Measurements from ENCODE around the gene MAPKAPK2. TPM values are rescaled to one million over a fixed set of nuclear protein-coding genes. Genes with fewer than 3 reads are reported as not detected.

MAPKAPK2 gene
- total RNA-seq, 8 experiments from 2014 or later = 29.4 to 120 (median 43.5) TPM

- 83 to 100% (median 88%) methylated on average over 1 to 14 of the region's 14 CpGs; no CpG with 5 or more reads in 4 of the 10 experiments for WGBS, 10 experiments
- H3K27ac ChIP-seq = no peak overlapping the region
- peak in 1 of 8 experiments; percentile 9 for ATAC-seq (replicated peaks in 6 of 8)
- in situ Hi-C loops (cut with MboI; ENCODE audit: low pct_unique_long_range_greater_than_20kb in 2 of 9, low sequenced_read_pairs in 9 of 9, unreplicated experiment in 9 of 9) = loop anchor here in 2 of 9 experiments (25.0 kb wide), 1 partner anchor 175 kb away; the partner anchor contains the start of gene FCMR (in 2 of the 2)
- no peaks in the 10 kb centered on the region for H3K4me1 ChIP-seq (replicated peaks in 1 of 2)
- no peak overlapping the region for H3K4me3 ChIP-seq
These were observed 52.4 kb downstream of the MAPKAPK2 start for GRCh38 chr1:206736878-206737728.

- no peak overlapping the region for H3K4me3 ChIP-seq
- WGBS, 10 experiments = 40 to 90% (median 63%) methylated on average over 1 to 3 of the region's 3 CpGs; no CpG with 5 or more reads in 4 of the 10 experiments
- H3K4me1 ChIP-seq (replicated peaks in 1 of 2) = no peaks in the 10 kb centered on the region
- H3K27ac ChIP-seq = no peak overlapping the region
- in situ Hi-C loops (cut with MboI; ENCODE audit: low pct_unique_long_range_greater_than_20kb in 2 of 9, low sequenced_read_pairs in 9 of 9, unreplicated experiment in 9 of 9) = loop anchor here in 2 of 9 experiments (25.0 kb wide), 1 partner anchor 175 kb away; the partner anchor contains the start of gene FCMR (in 2 of the 2)
- peak in 1 of 8 experiments; percentile 4 for ATAC-seq (replicated peaks in 6 of 8)
These were observed 53.1 kb downstream of the MAPKAPK2 start for GRCh38 chr1:206737729-206738201.

- in situ Hi-C loops (cut with MboI; ENCODE audit: low pct_unique_long_range_greater_than_20kb in 2 of 9, low sequenced_read_pairs in 9 of 9, unreplicated experiment in 9 of 9) = loop anchor here in 2 of 9 experiments (25.0 kb wide), 1 partner anchor 174 kb away; the partner anchor contains the start of gene FCMR (in 2 of the 2)
- WGBS, 10 experiments = 28 to 100% (median 80%) methylated on average over 1 to 3 of the region's 3 CpGs; no CpG with 5 or more reads in 1 of the 10 experiments
- peak in 3 of 8 experiments; percentile 48 to 69 (median 54) for ATAC-seq (replicated peaks in 6 of 8)
- no peak overlapping the region for H3K27ac ChIP-seq
- H3K4me1 ChIP-seq (replicated peaks in 1 of 2) = no peaks in the 10 kb centered on the region
- H3K4me3 ChIP-seq = no peak overlapping the region
These were observed 54.0 kb downstream of the MAPKAPK2 start for GRCh38 chr1:206738370-206739366.

DNA sequence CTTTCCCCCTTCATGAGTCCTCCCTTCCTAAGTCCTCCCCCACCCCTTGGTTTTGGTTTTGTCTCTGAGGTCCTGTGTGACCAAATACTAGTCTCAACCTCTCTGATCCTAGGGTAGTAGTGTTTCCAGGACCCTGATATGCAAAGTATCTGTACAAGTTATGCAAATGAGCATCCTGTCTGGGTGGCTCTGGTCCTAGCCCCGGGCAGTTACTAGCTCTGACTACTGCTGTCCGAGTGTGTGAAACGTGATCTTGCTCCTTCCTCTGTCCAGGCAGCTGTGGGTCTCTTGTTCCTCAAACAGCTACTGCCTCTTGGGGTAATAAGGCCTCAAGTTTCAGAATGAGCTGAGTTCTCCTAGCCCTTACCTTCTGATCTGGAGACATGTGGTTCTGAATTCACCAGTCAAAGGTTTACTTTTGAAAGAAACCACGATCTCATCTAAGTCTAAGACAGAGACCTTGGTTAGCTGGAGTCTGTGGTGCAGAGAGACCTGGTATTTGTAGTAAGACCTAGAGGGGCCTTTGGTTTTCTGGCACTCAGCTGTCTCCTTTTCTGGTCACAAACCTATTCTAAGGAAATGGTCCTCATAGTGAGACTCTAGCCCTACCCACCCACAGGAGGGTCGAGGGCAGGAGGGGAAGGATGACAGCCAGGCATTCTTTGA lies 54.8 kb downstream of the MAPKAPK2 start:
- peak in 3 of 8 experiments; percentile 86 to 90 (median 88) for ATAC-seq (replicated peaks in 6 of 8)
- 0 to 89% (median 45%) methylated on average over 2 to 5 of the region's 5 CpGs; no CpG with 5 or more reads in 3 of the 10 experiments for WGBS, 10 experiments
- in situ Hi-C loops (cut with MboI; ENCODE audit: low pct_unique_long_range_greater_than_20kb in 2 of 9, low sequenced_read_pairs in 9 of 9, unreplicated experiment in 9 of 9) = loop anchor here in 2 of 9 experiments (25.0 kb wide), 1 partner anchor 173 kb away; the partner anchor contains the start of gene FCMR (in 2 of the 2)
- H3K4me1 ChIP-seq (replicated peaks in 1 of 2) = no peaks in the 10 kb centered on the region
- no peak overlapping the region for H3K4me3 ChIP-seq
- H3K27ac ChIP-seq = no peak overlapping the region

DNA sequence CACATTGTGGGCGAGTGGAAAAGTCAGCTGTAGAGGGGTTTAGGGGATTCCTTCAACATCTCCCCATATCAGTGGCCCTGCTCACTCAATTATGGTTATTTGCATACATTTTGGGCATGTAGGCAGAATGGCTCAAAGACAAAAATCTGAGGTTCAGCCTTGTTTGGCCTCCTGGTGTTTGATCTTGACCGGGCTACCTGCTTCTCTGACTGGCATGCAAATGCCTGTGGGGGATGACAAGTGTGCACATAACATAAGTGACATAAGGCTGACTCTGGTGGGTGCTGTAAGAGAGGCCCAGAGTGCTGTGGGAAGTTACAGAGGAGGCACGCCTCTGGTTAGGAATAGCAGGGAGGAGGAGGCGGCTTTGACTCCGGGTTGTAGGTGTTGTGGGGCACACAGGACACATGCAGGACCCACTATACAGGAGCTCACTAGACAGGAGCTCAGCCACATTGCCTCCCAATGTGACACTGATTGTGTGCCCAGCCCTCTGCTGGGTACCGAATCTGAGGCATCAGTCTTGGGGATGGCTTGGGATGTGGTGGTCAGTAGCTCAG lies 56.5 kb downstream of the MAPKAPK2 start:
- H3K4me1 ChIP-seq (replicated peaks in 1 of 2) = no peaks in the 10 kb centered on the region
- in situ Hi-C loops (cut with MboI; ENCODE audit: low pct_unique_long_range_greater_than_20kb in 2 of 9, low sequenced_read_pairs in 9 of 9, unreplicated experiment in 9 of 9) = loop anchor here in 2 of 9 experiments (25.0 kb wide), 1 partner anchor 171 kb away; the partner anchor contains the start of gene FCMR (in 2 of the 2)

DNA sequence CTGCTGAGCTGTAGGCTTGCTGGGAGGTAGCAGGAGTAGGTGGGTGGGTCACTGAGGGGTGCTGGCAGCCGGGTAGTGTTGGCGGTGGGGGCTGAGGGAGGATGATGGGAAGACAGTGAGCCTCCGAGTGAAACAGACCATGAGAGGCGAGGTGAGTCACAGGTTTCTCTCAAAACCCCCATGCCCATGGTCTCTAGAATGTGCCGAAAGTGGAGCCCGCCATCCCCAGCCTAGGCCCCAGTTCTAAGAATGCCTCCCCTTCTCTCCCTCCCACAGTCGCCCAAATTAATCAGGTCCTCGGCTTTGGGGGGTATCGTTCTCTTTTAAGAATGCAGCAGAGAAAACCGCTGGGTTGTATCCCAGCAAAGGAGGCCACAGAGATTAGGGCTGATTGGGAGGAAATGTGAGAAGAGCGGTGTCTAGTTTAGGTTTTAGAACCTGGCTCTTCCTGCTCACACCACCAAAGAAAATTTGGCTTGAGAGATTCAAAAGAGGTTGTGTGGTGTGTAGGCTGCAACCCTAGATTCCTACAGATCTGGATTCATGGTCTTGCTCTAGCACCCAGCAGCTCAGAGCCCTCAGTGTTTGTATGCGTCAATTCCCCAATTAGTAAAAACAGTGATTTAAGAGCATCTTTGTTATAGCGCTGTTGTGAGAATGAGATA lies 58.1 kb downstream of the MAPKAPK2 start:
- in situ Hi-C loops (cut with MboI; ENCODE audit: low pct_unique_long_range_greater_than_20kb in 2 of 9, low sequenced_read_pairs in 9 of 9, unreplicated experiment in 9 of 9) = loop anchor here in 2 of 9 experiments (25.0 kb wide), 1 partner anchor 169 kb away; the partner anchor contains the start of gene FCMR (in 2 of the 2)
- ATAC-seq (replicated peaks in 6 of 8) = no peak
- Histone ChIP-seq H3K27ac (no peak overlapping the region), H3K4me3 (no peak overlapping the region), H3K4me1 (replicated peaks in 1 of 2) (no peaks in the 10 kb centered on the region)
- WGBS, 10 experiments = 72 to 100% (median 84%) methylated on average over 1 to 9 of the region's 13 CpGs; no CpG with 5 or more reads in 1 of the 10 experiments

More for the DNA sequence above, 56.5 kb downstream of the MAPKAPK2 start:
- 70 to 96% (median 82%) methylated on average over 1 to 6 of the region's 6 CpGs; no CpG with 5 or more reads in 2 of the 10 experiments for WGBS, 10 experiments
- H3K27ac ChIP-seq = no peak overlapping the region
- no peak for ATAC-seq (replicated peaks in 6 of 8)
- H3K4me3 ChIP-seq = no peak overlapping the region

- peak in 3 of 8 experiments; percentile 15 to 83 (median 76) for ATAC-seq (replicated peaks in 6 of 8)
- 16 to 100% (median 66%) methylated on average over 1 to 4 of the region's 4 CpGs; no CpG with 5 or more reads in 3 of the 10 experiments for WGBS, 10 experiments
- no peak overlapping the region for H3K4me3 ChIP-seq
- no peak overlapping the region for H3K27ac ChIP-seq
- in situ Hi-C loops (cut with MboI; ENCODE audit: low pct_unique_long_range_greater_than_20kb in 2 of 9, low sequenced_read_pairs in 9 of 9, unreplicated experiment in 9 of 9) = loop anchor here in 2 of 9 experiments (25.0 kb wide), 1 partner anchor 168 kb away; the partner anchor contains the start of gene FCMR (in 2 of the 2)
- H3K4me1 ChIP-seq (replicated peaks in 1 of 2) = no peaks in the 10 kb centered on the region
These were observed 60.0 kb downstream of the MAPKAPK2 start for GRCh38 chr1:206744683-206745082.

GRCh38 chr1:206745301-206745700 lies 60.6 kb downstream of the MAPKAPK2 start:
- in situ Hi-C loops (cut with MboI; ENCODE audit: low pct_unique_long_range_greater_than_20kb in 2 of 9, low sequenced_read_pairs in 9 of 9, unreplicated experiment in 9 of 9) = loop anchor here in 2 of 9 experiments (25.0 kb wide), 1 partner anchor 167 kb away; the partner anchor contains the start of gene FCMR (in 2 of the 2)
- Histone ChIP-seq H3K4me1 (replicated peaks in 1 of 2) (no peaks in the 10 kb centered on the region), H3K27ac (no peak overlapping the region), H3K4me3 (no peak overlapping the region)
- WGBS, 10 experiments = 67 to 100% (median 100%) methylated on average over 1 of the region's 1 CpG
- ATAC-seq (replicated peaks in 6 of 8) = no peak

DNA sequence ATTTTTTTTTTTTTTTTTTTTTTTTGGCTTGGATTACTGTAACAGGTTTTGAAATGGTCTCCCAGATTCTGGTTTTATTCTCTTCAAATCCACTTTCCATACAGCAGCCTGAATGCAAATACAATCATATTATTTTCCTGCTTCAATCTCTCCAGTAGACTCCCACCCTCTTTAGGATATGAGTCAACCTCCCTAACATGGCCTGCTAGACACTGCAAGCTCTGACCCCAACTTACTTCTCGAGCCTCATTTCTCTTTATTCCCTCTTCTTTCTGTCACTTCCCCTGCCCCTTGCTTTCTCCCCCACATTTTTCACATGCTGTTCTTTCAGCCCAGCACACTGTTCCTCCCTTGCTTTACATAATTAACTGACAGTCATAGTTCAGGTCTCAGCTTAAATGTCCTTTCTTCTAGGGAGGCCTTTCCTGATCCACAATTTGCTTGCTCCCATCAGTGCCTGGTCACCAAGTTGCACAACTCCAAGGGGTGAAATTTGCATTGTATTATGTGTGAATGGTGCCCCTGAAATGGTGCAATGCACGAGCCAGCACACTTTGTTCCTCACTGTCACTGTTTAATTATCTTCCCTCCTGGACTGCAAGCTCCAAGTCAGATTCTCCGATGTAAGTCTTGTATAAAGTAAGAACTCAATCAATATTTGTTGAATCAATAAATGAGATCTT lies 63.8 kb downstream of the MAPKAPK2 start:
- WGBS, 10 experiments = 33 to 93% (median 63%) methylated on average over 1 to 3 of the region's 3 CpGs
- no peak overlapping the region for H3K27ac ChIP-seq
- H3K4me1 ChIP-seq (replicated peaks in 1 of 2) = no peaks in the 10 kb centered on the region
- ATAC-seq (replicated peaks in 6 of 8) = peak in 2 of 8 experiments; percentile 19 to 45
- in situ Hi-C loops (cut with MboI; ENCODE audit: low pct_unique_long_range_greater_than_20kb in 2 of 9, low sequenced_read_pairs in 9 of 9, unreplicated experiment in 9 of 9) = loop anchor here in 2 of 9 experiments (25.0 kb wide), 1 partner anchor 164 kb away; the partner anchor contains the start of gene FCMR (in 2 of the 2)
- no peak overlapping the region for H3K4me3 ChIP-seq

GRCh38 chr1:206751891-206752290 lies 67.2 kb downstream of the MAPKAPK2 start:
- in situ Hi-C loops (cut with MboI; ENCODE audit: low pct_unique_long_range_greater_than_20kb in 2 of 9, low sequenced_read_pairs in 9 of 9, unreplicated experiment in 9 of 9) = no loop called here
- ATAC-seq (replicated peaks in 6 of 8) = no peak
- Histone ChIP-seq H3K27ac (no peak overlapping the region), H3K4me1 (replicated peaks in 1 of 2) (no peaks in the 10 kb centered on the region), H3K4me3 (no peak overlapping the region)
- 10 to 86% (median 57%) methylated on average over 1 to 5 of the region's 5 CpGs for WGBS, 10 experiments

Measured in motor neuron (in vitro differentiated cells).